Mesenchymal stem cell (in vitro differentiated cells and primary cell): ENCODE results near the gene RPL10.
A peak's percentile ranks its signal among the peaks of the same experiment; 100 is the strongest.
"Not testable (repeated sequence)": the region's sequence is repeated elsewhere in the genome, so short reads cannot be mapped to it uniquely, and the experiment has no call there.

Experiments used
- DNase-seq: peaks from one replicate; pipeline ENCODE4 v3.0.0-alpha.2; 2013
- H2AFZ ChIP-seq: one replicate; pipeline ENCODE4 v1.6.1; 2013; ENCODE audit warnings: low read depth, mild to moderate bottlenecking, control low read depth, inconsistent platforms, low read length, moderate library complexity
- H2AK5ac ChIP-seq: 2 replicates; pipeline ENCODE4 v1.6.1; 2013; ENCODE audit warnings: low read length, moderate library complexity, mild to moderate bottlenecking, inconsistent platforms; ENCODE audit not compliant: severe bottlenecking
- H2BK120ac ChIP-seq: one replicate; pipeline ENCODE4 v1.6.1; 2013; ENCODE audit warnings: low read depth, mild to moderate bottlenecking, inconsistent platforms, low read length, moderate library complexity
- H2BK12ac ChIP-seq, 2 experiments: one replicate each; pipeline ENCODE4 v1.6.1; 2013; ENCODE audit warnings: inconsistent platforms in 2 of 2, low read length in 2 of 2, mild to moderate bottlenecking in 2 of 2, moderate library complexity in 2 of 2, control low read depth in 1 of 2
- H2BK15ac ChIP-seq: one replicate; pipeline ENCODE4 v1.6.1; 2013; ENCODE audit warnings: mild to moderate bottlenecking, low read depth, inconsistent platforms; ENCODE audit not compliant: poor library complexity, severe bottlenecking
- H2BK5ac ChIP-seq: 2 replicates; pipeline ENCODE4 v1.6.1; 2013; ENCODE audit warnings: low read depth, mild to moderate bottlenecking, low read length, control low read depth, inconsistent platforms; ENCODE audit not compliant: poor library complexity, severe bottlenecking
- H3K14ac ChIP-seq, 2 experiments: one replicate each; pipeline ENCODE4 v1.6.1; 2013; ENCODE audit warnings: inconsistent platforms in 2 of 2, low read length in 2 of 2, control low read depth in 1 of 2, mild to moderate bottlenecking in 1 of 2, moderate library complexity in 1 of 2
- H3K18ac ChIP-seq, 2 experiments: one replicate each; pipeline ENCODE4 v1.6.1; 2013; ENCODE audit warnings: inconsistent platforms in 2 of 2, low read length in 2 of 2, control low read depth in 1 of 2, low read depth in 1 of 2, mild to moderate bottlenecking in 1 of 2
- H3K23ac ChIP-seq, 2 experiments: one replicate each; pipeline ENCODE4 v1.6.1; 2013; ENCODE audit warnings: inconsistent platforms in 2 of 2, low read length in 2 of 2, mild to moderate bottlenecking in 2 of 2, moderate library complexity in 2 of 2, control low read depth in 1 of 2
- H3K27ac ChIP-seq: 2 replicates; pipeline ENCODE4 v1.5.1; 2013; ENCODE audit warnings: mild to moderate bottlenecking, moderate library complexity, low read length, control low read depth, inconsistent platforms; ENCODE audit not compliant: poor library complexity, severe bottlenecking
- H3K27me3 ChIP-seq, 2 experiments: 2 replicates each; pipeline versions ENCODE4 v1.6.1 to v1.7.0; 2013; ENCODE audit warnings: low read length in 2 of 2, mild to moderate bottlenecking in 2 of 2, moderate library complexity in 2 of 2, control low read depth in 1 of 2, inconsistent platforms in 1 of 2; ENCODE audit not compliant: control insufficient read depth in 1 of 2, insufficient read depth in 1 of 2
- H3K36me3 ChIP-seq, 2 experiments: 2 replicates each; pipeline versions ENCODE4 v1.6.1 to v1.7.0; 2013; ENCODE audit warnings: low read length in 2 of 2, control low read depth in 1 of 2, inconsistent platforms in 1 of 2, low read depth in 1 of 2, mild to moderate bottlenecking in 1 of 2; ENCODE audit not compliant: insufficient read depth in 2 of 2, control insufficient read depth in 1 of 2
- H3K4ac ChIP-seq, 2 experiments: one replicate each; pipeline ENCODE4 v1.6.1; 2013; ENCODE audit warnings: inconsistent platforms in 2 of 2, low read length in 2 of 2, mild to moderate bottlenecking in 2 of 2, moderate library complexity in 2 of 2, control low read depth in 1 of 2, low read depth in 1 of 2
- H3K4me1 ChIP-seq: 2 replicates; pipeline ENCODE4 v1.6.1; 2013; ENCODE audit warnings: low read depth, low read length, control low read depth; ENCODE audit not compliant: control insufficient read depth, insufficient read depth
- H3K4me2 ChIP-seq: 2 replicates; pipeline ENCODE4 v1.6.1; 2013; ENCODE audit warnings: low read length, mild to moderate bottlenecking, inconsistent platforms; ENCODE audit not compliant: poor library complexity, severe bottlenecking
- H3K4me3 ChIP-seq, 2 experiments: 2 replicates each; pipeline versions ENCODE4 v1.5.1 to v1.7.0; 2013; ENCODE audit warnings: low read length in 2 of 2, mild to moderate bottlenecking in 2 of 2, control low read depth in 1 of 2, low read depth in 1 of 2; ENCODE audit not compliant: insufficient read depth in 1 of 2
- H3K79me1 ChIP-seq: replicated peaks from 2 replicates; pipeline ENCODE4 v1.6.1; 2013; ENCODE audit warnings: mild to moderate bottlenecking, control low read depth, low read length, inconsistent platforms; ENCODE audit not compliant: poor library complexity, severe bottlenecking
- H3K9ac ChIP-seq: 2 replicates; pipeline ENCODE4 v1.7.0; 2013; ENCODE audit warnings: mild to moderate bottlenecking, low read length, moderate library complexity
- H3K9me3 ChIP-seq: 2 replicates; pipeline ENCODE4 v1.7.0; 2013; ENCODE audit warnings: mild to moderate bottlenecking, low read length; ENCODE audit not compliant: control insufficient read depth
- H4K8ac ChIP-seq: one replicate; pipeline ENCODE4 v1.6.1; 2013; ENCODE audit warnings: inconsistent platforms, mild to moderate bottlenecking, low read length, moderate library complexity
- H4K91ac ChIP-seq: one replicate; pipeline ENCODE4 v1.6.1; 2013; ENCODE audit warnings: mild to moderate bottlenecking, low read length, inconsistent platforms
- WGBS: methylation state at CpG from one replicate; pipeline ENCODE4 v1.1.7; 2013; ENCODE audit warnings: mixed read lengths; 5-methylcytosine and 5-hydroxymethylcytosine counted together

The RPL10 gene

DNA sequence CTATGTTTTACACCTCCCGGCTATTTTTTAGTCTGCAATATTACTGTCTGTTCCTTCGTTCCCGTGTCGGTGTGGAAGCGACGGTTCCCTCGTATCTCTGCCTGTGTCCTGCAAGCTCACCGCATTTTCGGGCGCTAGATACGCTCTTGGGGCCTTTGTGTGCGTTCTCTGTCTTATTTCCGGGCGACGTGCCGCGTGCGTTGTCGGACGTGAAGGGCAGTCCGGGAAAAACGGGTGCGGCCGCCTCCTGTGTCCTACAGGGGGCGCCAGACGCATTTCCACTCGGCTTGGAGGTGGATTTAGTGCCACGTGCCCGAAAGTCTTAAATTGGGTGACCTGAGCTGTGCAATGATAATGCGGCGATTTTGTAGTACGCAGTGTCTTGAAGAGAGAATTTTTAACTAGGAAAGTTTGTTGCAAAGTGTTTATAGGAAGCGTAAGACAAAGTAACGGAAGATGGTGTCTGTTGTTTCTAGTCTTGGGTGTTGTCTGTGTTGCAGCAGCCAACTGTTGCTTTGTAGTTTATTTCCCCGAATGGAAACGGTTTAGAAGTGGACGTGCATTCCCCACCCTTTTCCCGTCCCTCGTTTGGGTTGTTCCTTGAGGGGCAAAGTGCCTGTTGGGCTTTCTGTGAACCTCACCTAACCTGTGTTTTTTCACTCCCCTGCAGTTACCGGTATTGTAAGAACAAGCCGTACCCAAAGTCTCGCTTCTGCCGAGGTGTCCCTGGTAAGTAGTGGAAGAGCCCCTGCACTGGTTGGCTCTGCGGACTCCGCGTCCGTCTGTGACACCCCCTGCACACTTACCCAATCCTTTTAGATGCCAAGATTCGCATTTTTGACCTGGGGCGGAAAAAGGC is 720 bp downstream of the RPL10 start:
- Histone ChIP-seq H2BK5ac (peak overlapping the region; percentile 87), H3K9ac (peak overlapping the region; percentile 99), H2AFZ (no peak overlapping the region), H2BK12ac (no peak overlapping the region), H3K18ac (peak overlapping the region; percentile 86 to 92), H2BK15ac (no peak overlapping the region), H3K4me2 (peak overlapping the region; percentile 59), H3K79me1 (no peaks in the 10 kb centered on the region), H3K9me3 (peaks cover 8% of the 10 kb centered on the region), H4K91ac (peak overlapping the region; percentile 89), H3K27me3 (no peaks in the 10 kb centered on the region), H3K4me3 (peak overlapping the region; percentile 68 to 84), H3K36me3 (peaks cover 32 to 34% of the 10 kb centered on the region in 2 experiments), H3K23ac (no peak overlapping the region), H3K14ac (peak overlapping the region in 1 of 2 experiments; percentile 81), H3K4ac (peak overlapping the region; percentile 67 to 75), H3K27ac (peak overlapping the region; percentile 97), H3K4me1 (peaks cover 8% of the 10 kb centered on the region), H2BK120ac (no peak overlapping the region), H4K8ac (peak overlapping the region; percentile 85), H2AK5ac (peak overlapping the region; percentile 15)
- peak; percentile 75 for DNase-seq
- under 1% methylated on average over 37 of the region's 49 CpGs for WGBS

GRCh38 chrX:154399527-154400368 is 1.6 kb downstream of the RPL10 start:
- WGBS = 71% methylated on average over 9 of the region's 14 CpGs
- no peak overlapping the region for H2BK12ac ChIP-seq

GRCh38 chrX:154400369-154400817 is 2.2 kb downstream of the RPL10 start:
- H3K18ac ChIP-seq, H3K14ac ChIP-seq: not testable (repeated sequence)

More at GRCh38 chrX:154399527-154400368, 1.6 kb downstream of the RPL10 start:
- H3K4me3 ChIP-seq = peak overlapping the region; percentile 68 to 84
- H2AFZ ChIP-seq = no peak overlapping the region
- H3K9ac ChIP-seq = peak overlapping the region; percentile 99
- no peaks in the 10 kb centered on the region for H3K27me3 ChIP-seq
- no peak overlapping the region for H2BK5ac ChIP-seq
- H3K23ac ChIP-seq = no peak overlapping the region
- H3K79me1 ChIP-seq = no peaks in the 10 kb centered on the region
- no peak overlapping the region for H2BK15ac ChIP-seq
- H3K18ac ChIP-seq = no peak overlapping the region
- DNase-seq = no peak
- no peak overlapping the region for H2AK5ac ChIP-seq
- peaks cover 32 to 39% of the 10 kb centered on the region in 2 experiments for H3K36me3 ChIP-seq
- peak overlapping the region; percentile 97 for H3K27ac ChIP-seq
- H4K8ac ChIP-seq = no peak overlapping the region
- no peak overlapping the region for H4K91ac ChIP-seq
- H3K4ac ChIP-seq = no peak overlapping the region
- peak overlapping the region in 1 of 2 experiments; percentile 41 for H3K14ac ChIP-seq
- peaks cover 8% of the 10 kb centered on the region for H3K9me3 ChIP-seq
- peak overlapping the region; percentile 59 for H3K4me2 ChIP-seq
- peaks cover 8% of the 10 kb centered on the region for H3K4me1 ChIP-seq
- no peak overlapping the region for H2BK120ac ChIP-seq

More at GRCh38 chrX:154400369-154400817, 2.2 kb downstream of the RPL10 start:
- Histone ChIP-seq H3K4me3 (peak overlapping the region in 1 of 2 experiments; percentile 84), H3K36me3 (peaks cover 32 to 46% of the 10 kb centered on the region in 2 experiments), H3K4me2 (peak overlapping the region; percentile 59), H3K9ac (peak overlapping the region; percentile 99)
- H3K4ac ChIP-seq, H2BK120ac ChIP-seq, H2BK5ac ChIP-seq, H2AFZ ChIP-seq, H3K79me1 ChIP-seq, H4K91ac ChIP-seq, H3K27ac ChIP-seq, H2BK12ac ChIP-seq, H3K9me3 ChIP-seq, H2BK15ac ChIP-seq, H2AK5ac ChIP-seq, H3K27me3 ChIP-seq, H3K4me1 ChIP-seq, H3K23ac ChIP-seq, DNase-seq, H4K8ac ChIP-seq: not testable (repeated sequence)
- WGBS = 75% methylated on average over 1 of the region's 6 CpGs
